ENCODE measurements around the gene YTHDF1.
"Not testable (repeated sequence)": the region's sequence is repeated elsewhere in the genome, so short reads cannot be mapped to it uniquely, and the experiment has no call there.

YTHDF1 gene

DNA sequence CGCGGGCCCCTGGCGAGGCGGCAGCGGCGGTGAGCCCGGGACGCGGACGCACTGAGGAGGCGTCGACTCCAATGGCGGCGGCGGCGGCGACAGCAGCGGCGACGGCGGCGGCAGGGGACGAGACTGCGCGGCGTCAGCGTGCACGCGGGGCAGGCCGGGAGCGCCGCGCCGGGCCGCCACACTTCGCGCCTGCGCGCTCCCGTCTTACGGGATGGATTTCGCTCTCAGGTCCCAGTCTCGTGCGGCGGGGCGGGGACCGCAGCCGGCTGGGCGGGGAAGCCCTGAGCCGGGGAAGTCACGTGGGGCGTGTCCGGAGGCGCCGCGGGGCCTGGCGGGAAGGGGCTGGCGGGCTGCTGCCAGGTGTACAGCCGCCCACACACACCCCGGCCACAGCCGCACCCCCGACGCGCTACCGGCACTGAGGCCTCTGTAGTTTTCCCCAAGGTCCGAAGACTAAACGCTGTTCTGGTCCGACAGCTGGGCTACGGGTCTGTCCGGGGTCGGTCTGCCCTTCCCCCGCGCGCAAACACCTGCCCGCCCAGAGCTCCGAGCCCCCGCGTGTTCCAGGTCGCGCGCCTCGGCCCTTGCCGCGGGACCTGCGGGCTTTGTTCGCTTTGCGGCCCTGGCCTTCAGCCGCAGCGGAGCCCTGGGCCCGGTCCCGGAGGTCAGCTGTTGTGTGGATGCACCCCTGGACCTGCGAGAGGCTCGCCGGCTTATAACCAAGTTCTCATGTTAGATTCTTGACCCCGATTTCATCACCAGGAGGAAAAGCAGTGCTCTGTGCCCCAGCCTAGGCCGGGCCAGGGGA is at the start of gene YTHDF1:
TSS of gene YTHDF1 (minus strand) at position 91 of the 808 bp plus-strand sequence. CDS start 239 bp downstream, outside the sequence.
- peak; percentile 99 for DNase-seq (ENCODE audit: low spot score)

DNA sequence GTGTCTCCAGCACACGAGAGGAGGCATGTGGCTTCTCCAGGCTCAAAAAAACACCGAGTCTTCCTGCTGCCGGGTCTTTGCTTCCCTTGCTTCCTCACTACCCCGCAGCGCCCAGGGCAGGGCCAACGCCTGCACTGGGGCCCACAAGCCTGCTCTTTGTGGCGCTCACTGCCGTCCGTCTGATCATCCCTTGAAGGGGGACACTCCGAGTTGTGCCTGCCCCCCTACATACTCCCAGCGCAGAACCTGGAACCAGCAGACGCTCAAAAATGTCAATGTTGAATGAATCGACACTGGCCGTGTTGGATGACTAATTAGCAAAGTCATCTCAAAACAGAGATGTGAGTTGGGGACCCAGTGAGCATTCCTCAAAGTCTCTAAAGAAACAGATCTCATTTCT is 48.6 kb upstream of the YTHDF1 start:
- no peak for DNase-seq (ENCODE audit: low spot score)

DNA sequence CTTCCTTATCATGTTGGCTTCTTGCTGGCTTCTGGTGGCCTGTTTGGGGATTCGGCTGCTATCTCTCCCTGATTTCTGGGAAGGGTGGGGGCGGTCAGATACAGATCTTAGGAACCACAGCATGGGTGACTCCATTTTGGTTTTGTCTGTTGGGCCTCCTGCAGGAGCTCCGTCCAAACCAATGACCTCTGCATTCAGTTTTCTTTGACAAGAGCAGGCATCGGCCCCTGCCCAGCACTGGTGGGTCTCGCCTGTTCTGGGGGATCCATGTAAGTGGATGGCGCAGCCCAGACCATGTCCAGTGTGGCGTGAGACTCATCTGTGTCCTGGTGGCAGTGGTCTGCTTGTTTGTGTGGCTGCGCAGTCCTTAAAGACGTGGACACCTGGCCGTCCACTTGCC is 48.1 kb upstream of the YTHDF1 start:
- DNase-seq (ENCODE audit: low spot score): no peak

DNA sequence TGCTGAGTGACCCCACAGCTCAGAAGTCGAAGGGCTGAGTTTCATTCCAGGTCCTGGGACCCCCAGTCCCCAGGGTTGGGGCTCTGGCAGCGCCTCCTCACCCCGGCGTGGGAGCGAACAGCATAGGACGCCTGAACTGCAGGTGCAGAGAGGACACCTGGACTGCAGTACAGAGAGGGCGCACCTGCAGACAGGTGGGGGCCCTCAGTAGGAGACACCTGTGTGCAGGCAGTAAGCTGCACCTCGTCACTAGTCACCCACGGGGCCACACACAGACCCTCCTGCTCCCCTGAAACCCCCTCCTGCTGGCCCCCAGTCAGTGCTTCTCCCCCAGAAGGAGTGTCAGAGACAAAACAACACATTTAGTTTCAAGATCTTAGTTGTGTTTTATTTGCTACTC is 46.9 kb upstream of the YTHDF1 start:
- no peak for DNase-seq (ENCODE audit: low spot score)

DNA sequence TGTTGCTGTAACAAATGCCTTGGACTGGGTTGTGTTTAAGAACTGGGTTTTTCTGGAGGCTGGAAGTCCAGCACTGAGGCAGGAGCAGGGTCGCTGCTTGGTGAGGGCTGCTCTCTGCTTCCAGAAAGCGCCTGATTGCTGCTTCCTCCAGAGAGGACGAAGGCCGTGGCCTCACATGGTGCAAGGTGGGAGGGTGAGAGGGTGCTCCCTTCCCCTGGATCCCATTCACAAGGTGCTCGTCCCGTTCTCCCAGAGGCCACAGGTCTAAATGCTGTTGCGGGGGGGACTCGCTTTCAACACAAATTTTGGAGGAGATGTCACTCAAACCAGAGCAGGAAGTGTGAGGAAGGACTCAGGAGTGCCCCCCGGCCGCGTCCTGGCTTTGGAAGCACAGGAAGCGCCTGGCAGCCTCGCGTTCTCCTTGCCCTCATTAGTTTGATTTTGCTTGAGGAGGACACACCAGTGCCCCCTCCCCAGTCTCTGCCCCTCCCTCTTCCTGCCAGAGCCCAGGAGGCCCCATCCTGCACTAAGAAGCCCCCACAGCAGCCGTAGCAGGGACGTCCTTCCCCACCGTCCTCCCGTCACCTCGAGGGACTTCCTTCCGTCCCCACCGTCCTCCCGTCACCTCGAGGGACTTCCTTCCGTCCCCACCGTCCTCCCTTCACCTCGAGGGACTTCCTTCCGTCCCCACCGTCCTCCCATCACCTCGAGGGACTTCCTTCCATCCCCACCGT is 46.0 kb upstream of the YTHDF1 start:
- DNase-seq (ENCODE audit: low spot score): no peak

DNA sequence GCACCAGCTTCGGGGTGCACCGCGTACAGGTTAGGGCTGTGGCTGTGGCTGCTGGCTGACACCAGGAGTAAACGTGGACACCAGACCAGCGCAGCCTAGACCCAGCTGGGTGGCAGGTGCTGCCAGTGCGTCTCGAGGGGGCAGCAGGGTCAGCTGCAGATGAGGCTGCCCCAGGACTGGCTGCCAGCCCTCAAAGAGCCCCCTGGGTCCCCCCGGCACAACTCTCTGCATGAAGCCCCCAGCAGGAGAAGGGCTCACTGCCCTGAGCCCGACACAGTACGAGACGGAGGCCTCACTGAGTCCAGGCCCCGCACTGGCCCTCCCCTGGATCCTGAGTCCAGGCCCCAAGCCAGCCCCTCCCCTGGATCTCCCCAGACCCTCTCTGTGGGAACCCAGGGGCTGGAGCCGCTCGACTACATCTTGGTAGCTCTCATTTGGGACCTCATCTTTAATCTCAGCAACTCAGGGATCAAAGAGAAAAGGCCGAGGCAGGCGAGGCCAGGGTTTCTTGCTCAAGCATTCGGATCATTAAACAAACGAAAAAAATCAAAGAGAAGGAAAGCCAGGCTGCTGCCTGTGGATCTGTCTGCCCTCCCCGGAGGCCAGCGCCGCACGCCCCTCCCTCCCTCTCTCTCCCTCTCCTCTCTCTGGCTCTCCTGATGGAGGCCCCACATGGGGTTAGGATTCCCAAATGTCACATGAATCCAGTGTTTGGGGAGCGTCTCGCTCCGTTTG is 45.3 kb upstream of the YTHDF1 start:
- no peak for DNase-seq (ENCODE audit: low spot score)

DNA sequence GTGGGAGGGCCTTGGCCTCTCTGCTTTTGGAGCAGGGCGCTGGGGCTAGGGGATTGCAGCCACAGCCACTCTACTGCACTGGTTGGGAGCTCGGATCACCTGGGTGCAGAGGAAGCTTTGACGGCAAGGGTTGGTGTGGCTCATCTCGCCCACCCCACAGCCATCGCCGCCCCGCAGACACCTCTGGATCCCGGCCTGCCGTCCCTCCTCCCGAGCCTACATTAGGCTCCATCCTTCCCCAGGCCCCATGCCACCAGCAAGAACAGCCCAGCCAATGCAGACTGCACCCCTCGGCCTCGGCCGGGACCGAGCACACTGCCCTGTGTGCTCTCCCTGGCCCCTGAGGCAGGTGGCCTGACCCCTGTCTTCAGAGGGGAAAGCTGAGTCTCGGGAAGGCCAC is 44.6 kb upstream of the YTHDF1 start:
- DNase-seq (ENCODE audit: low spot score): no peak

DNA sequence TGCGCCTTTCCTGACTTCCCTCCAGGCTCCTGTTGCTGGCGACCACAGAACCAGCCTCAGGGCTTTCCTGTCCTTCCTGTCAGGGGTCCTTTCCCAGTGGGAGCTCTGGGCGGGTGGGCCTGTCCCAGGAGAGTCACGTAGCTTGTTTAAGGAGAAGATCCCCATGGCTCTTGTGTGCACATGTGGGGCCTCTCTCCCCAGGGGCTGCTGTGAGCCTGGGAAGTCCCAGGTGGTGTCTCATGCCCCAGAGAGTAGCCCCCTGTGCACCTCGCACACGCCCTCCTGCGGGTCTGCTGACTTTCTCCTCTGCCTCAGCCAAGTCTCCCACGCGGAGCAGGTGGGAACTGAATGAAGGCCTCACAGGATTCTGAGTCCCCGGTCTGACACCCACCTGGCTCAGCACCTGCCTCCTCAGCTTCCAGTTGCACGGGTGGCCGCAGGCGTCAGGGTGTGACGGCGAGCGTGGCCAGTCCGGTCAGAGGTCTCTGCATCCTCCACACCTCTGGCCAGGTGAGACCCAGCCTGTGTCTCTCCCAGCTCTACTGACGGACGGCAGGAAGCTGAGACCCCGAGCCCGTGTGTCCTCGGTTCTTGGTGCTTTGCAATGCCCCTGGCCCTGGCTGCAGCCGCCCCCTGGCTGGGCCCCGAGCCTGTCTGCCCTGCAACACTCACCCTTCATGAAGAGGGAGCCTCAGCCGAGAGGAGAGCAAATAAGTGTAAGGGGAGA is 44.0 kb upstream of the YTHDF1 start:
- no peak for DNase-seq (ENCODE audit: low spot score)

DNA sequence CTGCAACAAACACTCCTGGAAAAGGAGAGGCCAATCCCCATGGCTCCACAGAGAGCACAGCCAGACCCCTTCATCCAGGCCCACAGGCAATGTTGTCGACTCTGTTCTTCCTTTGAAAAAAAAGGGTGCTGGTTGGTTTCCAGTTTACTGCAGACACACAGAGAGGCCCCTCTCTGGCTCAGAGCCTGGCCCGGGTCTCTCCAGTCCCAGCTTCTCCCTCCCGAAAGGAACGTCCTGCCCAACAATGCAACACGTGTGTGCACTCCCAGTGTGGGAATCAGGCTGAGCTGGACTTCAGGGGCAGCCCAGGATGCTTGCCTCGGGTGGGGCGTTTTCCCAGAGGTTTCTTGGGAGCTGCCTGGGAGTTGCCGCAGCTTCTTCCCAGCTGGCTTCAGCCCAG is 42.9 kb upstream of the YTHDF1 start:
- no peak for DNase-seq (ENCODE audit: low spot score)

DNA sequence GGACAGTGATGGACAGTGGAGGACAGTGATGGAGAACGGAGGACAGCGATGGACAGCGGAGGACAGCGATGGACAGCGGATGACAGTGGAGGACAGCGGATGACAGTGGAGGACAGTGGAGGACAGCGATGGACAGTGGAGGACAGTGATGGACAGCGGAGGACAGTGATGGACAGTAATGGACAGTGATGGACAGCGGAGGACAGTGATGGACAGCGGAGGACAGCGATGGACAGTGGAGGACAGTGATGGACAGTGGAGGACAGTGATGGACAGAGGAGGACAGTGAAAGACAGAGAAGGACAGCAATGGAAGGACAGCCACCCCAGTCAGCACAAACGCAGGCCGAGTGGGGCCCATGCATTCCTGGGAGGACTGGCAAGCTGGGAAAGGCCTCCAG is 41.7 kb upstream of the YTHDF1 start:
- DNase-seq (ENCODE audit: low spot score): no peak

DNA sequence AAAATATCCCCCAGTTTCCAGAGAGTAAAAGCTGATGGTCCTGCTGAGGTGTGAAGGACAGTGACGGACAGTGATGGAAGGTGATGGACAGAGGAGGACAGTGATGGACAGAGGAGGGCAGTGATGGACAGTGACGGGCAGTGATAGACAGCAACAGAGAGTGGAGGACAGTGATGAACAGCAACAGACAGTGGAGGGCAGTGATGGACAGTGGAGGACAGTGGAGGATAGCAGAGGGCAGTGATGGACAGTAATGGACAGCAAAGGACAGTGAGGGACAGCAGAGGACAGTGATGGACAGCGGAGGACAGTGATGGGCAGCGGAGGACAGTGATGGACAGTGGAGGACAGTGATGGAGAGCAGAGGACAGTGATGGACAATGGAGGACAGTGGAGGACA is 41.0 kb upstream of the YTHDF1 start:
- DNase-seq (ENCODE audit: low spot score): no peak

DNA sequence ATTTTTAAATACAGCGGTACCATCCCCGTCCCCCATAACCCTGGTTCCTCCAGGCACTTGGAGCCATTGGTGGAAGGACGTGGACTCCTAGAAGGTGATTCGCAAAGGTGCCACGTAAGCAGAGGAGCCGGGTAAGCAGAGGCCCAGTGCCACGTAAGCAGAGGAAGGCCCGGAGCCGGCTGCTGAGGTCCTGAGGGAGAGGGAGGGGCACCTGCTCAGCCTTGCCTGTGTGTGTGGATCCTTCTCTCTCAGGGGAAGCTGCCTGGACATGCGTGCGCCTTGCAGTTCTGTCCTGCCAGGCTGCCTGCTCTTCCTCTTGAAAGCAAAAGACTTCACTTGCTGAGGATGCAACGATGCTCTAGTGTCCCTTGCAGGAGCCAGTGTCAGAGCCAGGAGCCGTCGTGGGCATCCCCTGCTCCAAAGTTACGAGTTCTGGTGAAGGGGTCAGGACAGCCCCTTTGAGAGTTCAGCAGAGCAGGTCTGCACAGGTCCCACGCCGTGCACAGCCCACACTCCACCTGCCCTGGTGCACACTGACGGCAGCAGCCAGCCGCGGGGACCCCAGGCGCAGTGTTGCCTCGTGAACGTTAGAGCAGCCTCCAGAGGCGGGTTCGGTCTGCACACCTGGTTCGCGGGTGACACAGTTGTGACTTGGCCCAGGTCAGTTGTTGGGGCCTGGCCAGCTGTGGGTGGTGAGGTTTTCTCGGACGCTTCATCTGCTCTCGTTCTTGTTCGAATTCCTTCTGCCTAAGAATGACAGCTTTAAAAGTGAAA is 40.2 kb upstream of the YTHDF1 start:
- no peak for DNase-seq (ENCODE audit: low spot score)

DNA sequence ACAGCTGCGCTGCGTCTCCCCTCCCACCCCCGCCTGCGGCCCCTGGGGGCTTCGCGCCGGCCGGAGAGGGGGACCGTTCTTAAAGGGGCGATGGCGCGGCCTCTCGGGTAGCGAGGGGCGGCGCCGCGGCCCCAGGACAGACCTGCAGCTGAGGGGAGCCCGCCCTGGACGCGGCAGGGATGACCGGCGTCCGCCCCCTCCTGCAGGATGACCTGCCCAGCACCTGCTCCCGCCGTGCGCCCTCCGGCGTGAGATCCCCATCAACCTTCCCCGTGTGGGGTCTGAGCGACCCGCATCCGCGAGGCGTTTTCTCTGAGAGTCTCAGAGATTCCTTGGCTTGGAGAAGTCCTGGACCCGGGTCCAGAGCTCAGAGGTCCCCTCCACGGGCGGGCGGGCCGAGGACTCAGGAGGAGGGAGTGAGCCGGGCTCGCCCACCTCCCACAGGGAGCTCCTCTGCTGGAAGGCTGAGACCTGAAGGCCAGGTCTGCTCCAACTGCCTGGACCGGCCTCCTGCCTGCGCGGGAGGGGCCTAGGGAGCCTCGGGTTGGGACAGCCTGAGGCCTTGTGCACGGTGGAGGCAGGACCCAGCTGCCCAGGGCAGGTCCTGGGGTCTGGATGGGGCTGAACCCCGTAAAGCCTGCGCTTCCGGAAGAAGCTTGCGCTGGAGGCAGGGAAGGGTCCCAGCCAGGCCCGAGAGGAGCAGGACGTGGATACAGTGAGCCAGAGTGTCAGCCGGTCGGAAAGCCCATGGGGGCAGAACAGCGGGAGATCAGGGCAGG is 38.9 kb upstream of the YTHDF1 start:
- DNase-seq (ENCODE audit: low spot score): no peak

DNA sequence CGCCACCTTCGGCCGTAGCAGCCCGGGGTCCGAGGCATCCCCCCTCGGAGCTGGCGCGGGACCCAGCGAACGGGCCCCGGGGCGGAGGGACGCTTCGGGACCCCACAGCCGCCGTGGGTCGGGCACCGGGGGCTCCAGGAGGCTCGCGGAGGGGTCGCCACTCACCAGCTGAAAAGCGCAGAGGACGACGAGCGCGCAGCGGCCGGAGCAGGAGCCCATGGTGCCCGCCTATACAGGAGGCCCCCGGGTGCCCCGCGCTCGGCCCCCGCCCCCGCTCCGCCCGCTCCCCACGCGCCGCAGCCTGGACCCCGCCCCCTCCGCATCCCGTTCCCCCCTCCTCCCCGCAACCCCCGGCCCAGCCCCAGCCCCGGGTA is 38.3 kb upstream of the YTHDF1 start, which contains the start of gene NKAIN4:
TSS of gene NKAIN4 (minus strand) at position 232 of the 374 bp plus-strand sequence. CDS start at position 219, 13 bp downstream.
- DNase-seq (ENCODE audit: low spot score): no peak

DNA sequence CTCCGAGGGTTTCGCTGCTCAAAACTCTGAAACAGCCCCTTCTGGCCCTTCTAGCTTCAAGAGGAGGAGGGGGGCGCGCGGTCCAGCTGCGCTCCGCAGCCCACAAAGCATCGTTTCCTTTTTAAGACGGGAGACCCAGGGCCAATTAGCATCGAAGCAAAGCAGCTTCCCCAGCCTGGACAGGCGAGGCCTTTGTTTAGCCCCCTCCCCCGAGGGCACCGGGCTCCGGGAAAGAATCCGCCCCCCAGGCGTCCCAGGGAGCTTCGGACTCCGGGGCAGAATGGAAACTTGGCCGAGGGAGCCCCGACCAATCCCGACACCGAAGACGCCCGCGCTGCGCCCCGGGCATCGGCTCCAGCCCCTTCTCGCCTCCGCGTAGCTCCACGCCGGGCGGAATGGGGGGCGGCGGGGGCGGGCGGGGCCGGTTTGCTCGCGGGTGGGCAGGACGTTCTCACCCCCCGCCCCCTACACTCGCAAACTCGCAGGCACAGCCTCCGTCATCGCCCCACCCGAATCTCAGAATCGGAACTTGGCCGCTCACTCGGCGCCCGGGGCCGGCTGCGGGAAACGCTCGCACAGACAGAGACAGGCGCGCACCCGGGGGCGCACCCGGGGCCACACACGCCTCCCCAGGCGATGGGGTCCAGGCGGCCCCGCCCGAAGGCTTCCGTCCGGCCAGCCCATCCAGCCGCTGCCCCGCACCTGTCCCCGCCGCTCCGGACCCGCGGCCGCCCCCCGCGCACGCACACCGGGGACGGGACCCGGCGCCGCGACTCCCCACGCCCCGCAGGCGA is 37.7 kb upstream of the YTHDF1 start:
- DNase-seq (ENCODE audit: low spot score): no peak

DNA sequence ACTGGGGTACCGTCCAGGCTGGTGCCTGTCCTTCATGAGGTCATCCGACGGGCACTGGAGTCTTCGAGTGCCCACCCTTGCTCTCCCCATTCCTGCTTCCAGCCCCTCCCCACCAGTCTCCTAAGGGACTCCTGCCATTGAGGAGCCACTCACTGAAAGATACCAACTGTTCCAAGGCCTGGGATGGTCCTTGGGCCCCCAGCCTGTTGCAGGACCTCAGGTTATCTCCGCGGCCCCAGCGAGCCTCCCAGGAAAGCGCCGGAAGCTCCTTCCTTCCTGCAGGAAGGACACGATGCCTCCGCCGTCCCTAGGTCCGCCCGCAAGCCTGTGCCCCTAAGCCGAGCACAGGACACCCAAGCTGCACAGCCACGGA is 37.1 kb upstream of the YTHDF1 start:
- no peak for DNase-seq (ENCODE audit: low spot score)

DNA sequence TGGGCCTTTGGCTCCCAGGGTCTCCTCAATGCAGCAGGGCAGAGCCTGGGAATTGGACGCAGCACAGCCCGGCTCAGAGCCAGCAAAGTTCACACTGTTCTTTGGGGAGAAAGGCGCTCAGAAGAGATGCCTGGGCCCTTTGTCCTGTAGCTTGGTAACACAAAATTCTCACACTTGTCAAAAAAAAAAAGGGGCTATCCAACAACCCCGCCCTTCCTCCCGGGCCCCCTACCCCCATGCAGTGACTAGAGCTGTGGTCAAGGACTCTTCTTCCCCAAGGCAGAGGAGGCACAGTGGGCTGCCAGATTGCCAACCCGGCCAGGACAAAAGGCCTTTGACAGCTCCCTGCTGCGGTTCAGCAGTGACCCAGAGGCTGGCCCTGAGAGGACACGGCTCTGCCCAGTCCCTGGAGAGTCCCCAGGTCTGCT is 36.4 kb upstream of the YTHDF1 start:
- peak; percentile 46 for DNase-seq (ENCODE audit: low spot score)

DNA sequence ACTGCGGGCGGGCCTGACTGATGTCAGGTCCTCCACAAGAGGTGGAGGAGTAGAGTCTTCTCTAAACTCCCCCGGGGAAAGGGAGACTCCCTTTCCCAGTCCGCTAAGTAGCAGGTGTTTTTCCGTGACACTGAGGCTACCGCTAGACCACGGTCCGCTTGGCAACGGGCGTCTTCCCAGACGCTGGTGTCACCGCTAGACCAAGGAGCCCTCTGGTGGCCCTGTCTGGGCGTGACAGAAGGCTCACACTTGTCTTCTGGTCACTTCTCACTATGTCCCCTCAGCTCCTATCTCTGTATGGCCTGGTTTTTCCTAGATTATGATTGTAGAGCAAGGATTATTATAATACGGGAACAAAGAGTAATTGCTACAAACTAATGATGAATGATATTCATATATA is 35.4 kb upstream of the YTHDF1 start:
- not testable (repeated sequence) for DNase-seq (ENCODE audit: low spot score)

DNA sequence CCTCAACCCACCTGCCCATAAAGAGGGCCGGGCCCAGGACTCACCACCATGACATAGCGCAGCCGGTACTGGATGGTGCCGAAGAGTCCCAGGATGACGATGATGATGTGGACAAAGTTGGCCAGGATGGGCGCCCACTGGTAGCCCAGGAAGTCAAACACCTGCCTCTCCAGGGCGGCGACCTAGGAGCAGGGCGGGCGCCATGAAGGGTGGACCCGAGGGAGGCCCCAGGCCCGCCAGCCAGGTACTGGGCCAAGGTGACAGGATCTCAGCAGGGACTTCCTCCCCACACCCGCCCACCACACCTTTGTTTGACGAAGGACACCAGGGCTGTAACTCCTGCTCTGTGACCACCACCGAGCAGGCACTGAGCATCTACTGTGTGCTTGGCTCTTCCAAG is 34.0 kb upstream of the YTHDF1 start:
- DNase-seq (ENCODE audit: low spot score): no peak
